ENCODE results near the gene CRYZL1. TPM values are rescaled to one million over a fixed set of nuclear protein-coding genes. Genes with fewer than 3 reads are reported as not detected.

Gene CRYZL1
- total and polyA plus RNA-seq, 2 of the 8 experiments (the other 6 are each of a cell fraction or from before 2014, with no cell fraction given), result 15.6 to 15.8 TPM

DNA sequence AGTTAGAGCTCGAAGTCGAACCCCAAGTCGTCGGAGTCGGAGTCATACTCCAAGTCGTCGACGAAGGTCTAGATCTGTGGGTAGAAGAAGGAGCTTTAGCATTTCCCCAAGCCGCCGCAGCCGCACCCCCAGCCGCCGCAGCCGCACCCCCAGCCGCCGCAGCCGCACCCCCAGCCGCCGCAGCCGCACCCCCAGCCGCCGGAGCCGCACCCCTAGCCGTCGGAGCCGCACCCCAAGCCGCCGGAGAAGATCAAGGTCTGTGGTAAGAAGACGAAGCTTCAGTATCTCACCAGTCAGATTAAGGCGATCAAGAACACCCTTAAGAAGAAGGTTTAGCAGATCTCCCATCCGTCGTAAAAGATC is 86.6 kb downstream of the CRYZL1 start:
- Histone ChIP-seq H4K20me1 (replicated peaks in 1 of 2; ENCODE audit: control insufficient read depth in 1 of 2, insufficient read depth in 2 of 2, low read length in 2 of 2) (peaks cover 37 to 51% of the 10 kb centered on the region in 2 experiments), H3K4me3 (ENCODE audit: extremely low read depth in 1 of 4, insufficient read depth in 2 of 4, low read depth in 3 of 4, low read length in 4 of 4) (no peak overlapping the region), H3K4me2 (ENCODE audit: insufficient read depth in 1 of 2, low read depth in 2 of 2, low read length in 2 of 2) (no peak overlapping the region), H3K18ac (ENCODE audit: extremely low read depth, low read length) (no peak overlapping the region), H4K8ac (ENCODE audit: extremely low read depth, insufficient read depth, low read length) (no peak overlapping the region), H3K9me3 (ENCODE audit: insufficient read depth in 2 of 2, low read depth in 1 of 2, low read length in 1 of 2) (no peaks in the 10 kb centered on the region), H3K56ac (replicated peaks; ENCODE audit: insufficient read length, low read depth, low read length) (no peak overlapping the region), H3K23me2 (ENCODE audit: low read depth, low read length) (no peaks in the 10 kb centered on the region), H2BK20ac (ENCODE audit: low read length) (no peak overlapping the region), H2BK5ac (ENCODE audit: low read depth, low read length) (no peak overlapping the region), H2BK120ac (replicated peaks; ENCODE audit: low read depth, low read length) (no peak overlapping the region), H2AFZ (ENCODE audit: low read length) (no peak overlapping the region), H2AK5ac (ENCODE audit: low read depth, low read length) (no peak overlapping the region), H3K23ac (ENCODE audit: insufficient read length) (no peak overlapping the region), H4K5ac (ENCODE audit: insufficient read length, low read depth, low read length) (no peak overlapping the region), H2BK15ac (ENCODE audit: low read length) (no peak overlapping the region), H3K27me3 (replicated peaks in 1 of 4; ENCODE audit: control insufficient read depth in 3 of 4, extremely low read depth in 1 of 4, insufficient read depth in 3 of 4, low read length in 3 of 4) (no peaks in the 10 kb centered on the region), H3K79me2 (ENCODE audit: control insufficient read depth in 1 of 2, insufficient read depth in 2 of 2, low read length in 2 of 2) (peaks cover 50 to 96% of the 10 kb centered on the region in 2 experiments), H4K91ac (replicated peaks; ENCODE audit: insufficient read length, low read length) (no peak overlapping the region), H3K4me1 (replicated peaks in 1 of 4; ENCODE audit: control insufficient read depth in 3 of 4, insufficient read depth in 4 of 4, low read length in 3 of 4) (no peaks in the 10 kb centered on the region), H3K36me3 (ENCODE audit: control insufficient read depth in 2 of 4, insufficient read depth in 4 of 4, low read length in 3 of 4) (peaks cover 57 to 98% (median 88%) of the 10 kb centered on the region in 4 experiments), H3K27ac (ENCODE audit: low read depth, low read length) (no peak overlapping the region), H3K79me1 (ENCODE audit: low read depth, low read length) (peaks cover 16% of the 10 kb centered on the region), H3K14ac (ENCODE audit: insufficient read length) (no peak overlapping the region), H2BK12ac (ENCODE audit: low read depth, low read length) (no peak overlapping the region), H3K9ac (replicated peaks in 1 of 4; ENCODE audit: extremely low read depth in 1 of 4, low read depth in 3 of 4, low read length in 3 of 4) (no peak overlapping the region), H3K4ac (replicated peaks; ENCODE audit: insufficient read length, low read depth, low read length) (no peak overlapping the region)
- CTCF ChIA-PET (ENCODE audit: partially characterized antibody), result no interaction called here
- TF ChIP-seq POLR2AphosphoS5 (IDR thresholded peaks at IDR 0.05; ENCODE audit: low read depth, low read length) (no peak), CTBP2 (IDR thresholded peaks at IDR 0.05; ENCODE audit: borderline replicate concordance, insufficient read depth, insufficient read length, low read length) (no peak), NANOG (IDR thresholded peaks at IDR 0.05; ENCODE audit: insufficient read depth, low read depth, low read length, poor library complexity, severe bottlenecking) (no peak), CHD1 (IDR thresholded peaks at IDR 0.05; ENCODE audit: low read depth, low read length) (no peak), YY1 (IDR thresholded peaks at IDR 0.05; ENCODE audit: low read depth, low read length) (no peak), TCF12 (IDR thresholded peaks at IDR 0.05; ENCODE audit: low read depth, low read length) (no peak)
- TF ChIP-seq, protein P1, sequence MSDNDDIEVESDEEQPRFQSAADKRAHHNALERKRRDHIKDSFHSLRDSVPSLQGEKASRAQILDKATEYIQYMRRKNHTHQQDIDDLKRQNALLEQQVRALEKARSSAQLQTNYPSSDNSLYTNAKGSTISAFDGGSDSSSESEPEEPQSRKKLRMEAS (IDR thresholded peaks at IDR 0.05), result no peak
- POLR2A ChIA-PET (ENCODE audit: partially characterized antibody), result interaction anchor here (0.6 to 7.4 kb wide), 6 partner anchors 12 to 118 kb away, joined by 3 to 64 read pairs (median 4); partner anchors contain the start of genes GART and SON
- WGBS, 2 experiments (ENCODE audit: extremely low coverage in 1 of 2, insufficient coverage in 1 of 2, insufficient read length in 1 of 2, insufficient replicate concordance in 2 of 2, low coverage in 1 of 2, low lambda C conversion rate in 2 of 2, missing lambda C conversion rate in 1 of 2), result 97% methylated on average over 10 of the region's 32 CpGs; no CpG with 5 or more reads in 1 of the 2 experiments
- no peak for FAIRE-seq
- no peak for DNase-seq (ENCODE audit: low read depth in 1 of 2, low spot score in 2 of 2)

All from H1 (cell line).